CD4-positive, alpha-beta T cell (primary cell): ENCODE results near the gene UBA52. TPM values are rescaled to one million over a fixed set of nuclear protein-coding genes. Genes with fewer than 3 reads are reported as not detected.
A peak's percentile ranks its signal among the peaks of the same experiment; 100 is the strongest.

ENCODE experiments used
- ATAC-seq: fragments of 200-7000 bp; cut with Tn5 transposase; one replicate; pipeline ENCODE4 v1.10.0; 2022; ENCODE audit warnings: mild to moderate bottlenecking; ENCODE audit not compliant: poor library complexity
- CTCF ChIA-PET: fragments of 350-600 bp; sonication (Branson Sonifier 250); formaldehyde crosslinking; loops from one replicate; lab custom pipeline; 2021; ENCODE audit warnings: antibody characterized with exemption, inconsistent platforms; lab: Charles Lee
- POLR2A ChIA-PET: fragments of 350-600 bp; sonication (Branson Sonifier 250); formaldehyde crosslinking; loops from one replicate; lab custom pipeline; 2021; ENCODE audit warnings: antibody characterized with exemption, inconsistent platforms; lab: Charles Lee
- DNase-seq, 14 experiments: peaks; one replicate each; pipeline ENCODE4 v3.0.0-alpha.2; 2013 to 2020; ENCODE audit warnings: mixed read lengths in 2 of 14
- H3K27ac ChIP-seq, 2 donors: one replicate each; pipeline versions ENCODE4 v1.5.1 to v1.7.0; 2013; ENCODE audit warnings: low read length in 2 of 2, low read depth in 1 of 2, mild to moderate bottlenecking in 1 of 2
- H3K27me3 ChIP-seq, 2 experiments: 1 replicate in 1 of 2; 2 replicates in 1 of 2; pipeline versions ENCODE4 v1.6.1 to v1.7.0; 2013; ENCODE audit warnings: low read length in 2 of 2, control low read depth in 1 of 2, mild to moderate bottlenecking in 1 of 2, moderate library complexity in 1 of 2; ENCODE audit not compliant: insufficient read depth in 2 of 2, control insufficient read depth in 1 of 2
- H3K36me3 ChIP-seq: one replicate; pipeline ENCODE4 v1.6.1; 2013; ENCODE audit warnings: low read length, control low read depth; ENCODE audit not compliant: insufficient read depth
- H3K4me1 ChIP-seq: one replicate; pipeline ENCODE4 v1.6.1; 2013; ENCODE audit warnings: low read length, control low read depth; ENCODE audit not compliant: insufficient read depth
- H3K4me3 ChIP-seq: one replicate; pipeline ENCODE4 v1.5.1; 2013; ENCODE audit warnings: mild to moderate bottlenecking, low read length, moderate library complexity
- H3K9me3 ChIP-seq, 2 experiments: 1 replicate in 1 of 2; 2 replicates in 1 of 2; pipeline versions ENCODE4 v1.6.1 to v1.7.0; 2013; ENCODE audit warnings: low read length in 2 of 2, mild to moderate bottlenecking in 2 of 2, control low read depth in 1 of 2, moderate library complexity in 1 of 2; ENCODE audit not compliant: control insufficient read depth in 1 of 2, insufficient read depth in 1 of 2
- H3K27ac Mint-ChIP-seq: one replicate; pipeline ENCODE4 v1.8.0; 2020; ENCODE audit warnings: mixed read lengths
- H3K27me3 Mint-ChIP-seq: one replicate; pipeline ENCODE4 v1.8.0; 2021; ENCODE audit warnings: mixed read lengths
- H3K36me3 Mint-ChIP-seq: one replicate; pipeline ENCODE4 v1.8.0; 2021; ENCODE audit warnings: low read depth, mixed read lengths
- H3K4me1 Mint-ChIP-seq: one replicate; pipeline ENCODE4 v1.8.0; 2021; ENCODE audit warnings: low read depth, mixed read lengths
- H3K4me3 Mint-ChIP-seq: one replicate; pipeline ENCODE4 v1.8.0; 2020; ENCODE audit warnings: mild to moderate bottlenecking, mixed read lengths
- H3K9me3 Mint-ChIP-seq: one replicate; pipeline ENCODE4 v1.8.0; 2020; ENCODE audit warnings: mixed read lengths
- CTCF ChIP-seq: fragments of 200-600 bp; IDR thresholded peaks from one replicate; pipeline ENCODE4 v1.8.0; 2022; ENCODE audit warnings: antibody characterized with exemption, mild to moderate bottlenecking
- intact Hi-C, 2 experiments: fragments of 100-400 bp; cut with DNase I in 1 of 2; cut with micrococcal nuclease in 1 of 2; formaldehyde crosslinking; loops; one replicate each; pipeline versions ENCODE4 v1.15.1 to v1.9.0; 2023 to 2025; cut with DNase I, micrococcal nuclease
- total RNA-seq, 174 experiments: library from RNA in 2 of 174; stranded (reverse) in 2 of 174; gene quantifications; one replicate each; pipeline ENCODE4 v1.2.3 and lab custom pipeline; 2021 to 2026

The UBA52 gene
- total RNA-seq, 2 experiments from 2014 or later, result 2,255 to 2,378 TPM

- no peak overlapping the region for H3K27ac Mint-ChIP-seq
- H3K9me3 ChIP-seq, result peaks cover 0 to 38% of the 10 kb centered on the region in 2 experiments
- peaks cover 75% of the 10 kb centered on the region for H3K27me3 Mint-ChIP-seq
- H3K9me3 Mint-ChIP-seq, result no peaks in the 10 kb centered on the region
- no peak for DNase-seq
- H3K36me3 Mint-ChIP-seq, result no peaks in the 10 kb centered on the region
- H3K4me3 ChIP-seq, result no peak overlapping the region
- peaks cover 55% of the 10 kb centered on the region for H3K4me1 ChIP-seq
- H3K27me3 ChIP-seq, result peaks cover 75 to 85% of the 10 kb centered on the region in 2 experiments
- peak overlapping the region; percentile 26 for H3K4me3 Mint-ChIP-seq
- H3K4me1 Mint-ChIP-seq, result peaks cover 30% of the 10 kb centered on the region
- H3K27ac ChIP-seq, result no peak overlapping the region
- no peaks in the 10 kb centered on the region for H3K36me3 ChIP-seq
- ATAC-seq, result no peak
- CTCF ChIA-PET, result interaction anchor here (1.4 kb wide), 1 partner anchor 15 kb away, joined by 6 read pairs; no protein-coding TSS in a partner anchor
- POLR2A ChIA-PET, result no interaction called here
- intact Hi-C loops, result no loop called here
- TF ChIP-seq CTCF, result no peak
Measured at GRCh38 chr19:18608805-18609716, 37.4 kb downstream of the UBA52 start.

GRCh38 chr19:18609717-18610051 lies 38.0 kb downstream of the UBA52 start:
- ATAC-seq (no peak), DNase-seq (no peak)
- TF ChIP-seq CTCF, result no peak
- H3K4me1 Mint-ChIP-seq, result peaks cover 30% of the 10 kb centered on the region
- H3K9me3 Mint-ChIP-seq, result no peaks in the 10 kb centered on the region
- ChIA-PET POLR2A (no interaction called here), CTCF (interaction anchor here (1.4 kb wide), 1 partner anchor 15 kb away, joined by 6 read pairs; no protein-coding TSS in a partner anchor)
- H3K27ac ChIP-seq, result no peak overlapping the region
- H3K27ac Mint-ChIP-seq, result no peak overlapping the region
- intact Hi-C loops, result no loop called here
- peaks cover 76% of the 10 kb centered on the region for H3K27me3 Mint-ChIP-seq
- H3K27me3 ChIP-seq, result peaks cover 75 to 85% of the 10 kb centered on the region in 2 experiments
- peaks cover 0 to 38% of the 10 kb centered on the region in 2 experiments for H3K9me3 ChIP-seq
- H3K36me3 Mint-ChIP-seq, result no peaks in the 10 kb centered on the region
- H3K4me1 ChIP-seq, result peaks cover 48% of the 10 kb centered on the region
- H3K4me3 Mint-ChIP-seq, result peak overlapping the region; percentile 26
- no peaks in the 10 kb centered on the region for H3K36me3 ChIP-seq
- H3K4me3 ChIP-seq, result no peak overlapping the region

- H3K27me3 Mint-ChIP-seq, result peaks cover 76% of the 10 kb centered on the region
- no peak overlapping the region for H3K27ac Mint-ChIP-seq
- ATAC-seq (no peak), DNase-seq (no peak)
- Histone ChIP-seq H3K27ac (no peak overlapping the region), H3K9me3 (peaks cover 0 to 33% of the 10 kb centered on the region in 2 experiments), H3K4me3 (no peak overlapping the region), H3K27me3 (peaks cover 72 to 82% of the 10 kb centered on the region in 2 experiments), H3K36me3 (no peaks in the 10 kb centered on the region), H3K4me1 (peaks cover 48% of the 10 kb centered on the region)
- ChIA-PET CTCF (interaction anchor here (1.4 kb wide), 1 partner anchor 16 kb away, joined by 6 read pairs; no protein-coding TSS in a partner anchor), POLR2A (no interaction called here)
- peaks cover 30% of the 10 kb centered on the region for H3K4me1 Mint-ChIP-seq
- no peaks in the 10 kb centered on the region for H3K36me3 Mint-ChIP-seq
- H3K9me3 Mint-ChIP-seq, result no peaks in the 10 kb centered on the region
- intact Hi-C loops, result no loop called here
- no peak overlapping the region for H3K4me3 Mint-ChIP-seq
- TF ChIP-seq CTCF, result no peak
Measured at GRCh38 chr19:18610245-18610555, 38.5 kb downstream of the UBA52 start.
